ENCODE results near the gene DIO3. TPM values are rescaled to one million over a fixed set of nuclear protein-coding genes. Genes with fewer than 3 reads are reported as not detected.

The DIO3 gene
- total and polyA plus RNA-seq, 2 of the 13 experiments (the other 11 are each of a cell fraction or from before 2014, with no cell fraction given), result not detected

- Histone ChIP-seq H4K20me1 (ENCODE audit: insufficient read depth, low read length) (no peaks in the 10 kb centered on the region), H3K4me1 (ENCODE audit: insufficient read depth, low read length) (peaks cover 14% of the 10 kb centered on the region), H3K9me3 (ENCODE audit: low read length) (no peaks in the 10 kb centered on the region), H3K36me3 (replicated peaks in 1 of 2; ENCODE audit: control insufficient read depth in 1 of 2, insufficient read depth in 2 of 2, low read length in 2 of 2) (no peaks in the 10 kb centered on the region), H2AFZ (ENCODE audit: low read length) (no peak overlapping the region), H3K4me3 (replicated peaks in 1 of 3; ENCODE audit: insufficient read depth in 1 of 3, low read depth in 2 of 3, low read length in 3 of 3) (no peak overlapping the region), H3K79me2 (ENCODE audit: insufficient read depth, low read length) (no peaks in the 10 kb centered on the region), H3K27me3 (ENCODE audit: control insufficient read depth in 1 of 2, insufficient read depth in 2 of 2, low read length in 2 of 2) (peaks cover 6 to 37% of the 10 kb centered on the region in 2 experiments), H3K4me2 (ENCODE audit: low read depth, low read length) (no peak overlapping the region), H3K27ac (ENCODE audit: extremely low read length, insufficient read depth, low read length) (no peak overlapping the region), H3K9ac (ENCODE audit: insufficient read depth, low read depth, low read length) (no peak overlapping the region)
- ATAC-seq (no peak), FAIRE-seq (no peak), DNase-seq (ENCODE audit: low spot score) (no peak)
- 50% methylated on average over 12 of the region's 18 CpGs for WGBS (ENCODE audit: low lambda C conversion rate)
- intact Hi-C loops (cut with micrococcal nuclease; ENCODE audit: unreplicated experiment) (no loop called here), in situ Hi-C loops (cut with HindIII; ENCODE audit: extremely low pct_ligation_motif_present, low pct_unique_long_range_greater_than_20kb) (no loop called here)
- BruUV-seq (replicated peaks), result no TSS peak
- CTCF ChIA-PET (ENCODE audit: low intra/inter-chr PET ratio, low total read pairs), result no interaction called here
- POLR2A ChIA-PET, result no interaction called here
- TF ChIP-seq ZNF850 (CRISPR knock-in tag; conservative IDR thresholded peaks at IDR 0.05) (no peak), HNRNPK (IDR thresholded peaks at IDR 0.05; ENCODE audit: low read depth, low read length, poor library complexity, severe bottlenecking) (no peak), MIER3 (CRISPR knock-in tag; IDR thresholded peaks at IDR 0.05; ENCODE audit: borderline replicate concordance) (no peak), ZNF503 (CRISPR knock-in tag; IDR thresholded peaks at IDR 0.05) (no peak), ZNF337 (CRISPR knock-in tag; IDR thresholded peaks at IDR 0.05; ENCODE audit: borderline replicate concordance, low read depth) (no peak), ZFYVE20 (CRISPR knock-in tag; IDR thresholded peaks at IDR 0.05; ENCODE audit: borderline replicate concordance, low read depth) (no peak), PBX2 (CRISPR knock-in tag; IDR thresholded peaks at IDR 0.05) (no peak), ATF7 (IDR thresholded peaks at IDR 0.05) (no peak), ATF7 (CRISPR knock-in tag; IDR thresholded peaks at IDR 0.05) (no peak), ZFY (CRISPR knock-in tag; IDR thresholded peaks at IDR 0.05) (no peak), HMGA1 (CRISPR knock-in tag; conservative IDR thresholded peaks at IDR 0.05) (no peak), AHR (CRISPR knock-in tag; IDR thresholded peaks at IDR 0.05) (no peak), ZNF17 (CRISPR knock-in tag; IDR thresholded peaks at IDR 0.05) (no peak), PAF1 (CRISPR knock-in tag; IDR thresholded peaks at IDR 0.05) (no peak), KLF11 (CRISPR knock-in tag; IDR thresholded peaks at IDR 0.05) (no peak), HNF1A (IDR thresholded peaks at IDR 0.05; ENCODE audit: low read depth) (no peak), HNF1A (CRISPR knock-in tag; IDR thresholded peaks at IDR 0.05; ENCODE audit: borderline replicate concordance) (no peak), ZNF33A (CRISPR knock-in tag; IDR thresholded peaks at IDR 0.05; ENCODE audit: borderline replicate concordance) (no peak), FLYWCH1 (CRISPR knock-in tag; IDR thresholded peaks at IDR 0.05) (no peak), NRL (CRISPR knock-in tag; IDR thresholded peaks at IDR 0.05; ENCODE audit: borderline replicate concordance) (no peak)
Measured at GRCh38 chr14:101583006-101583714, 21.9 kb downstream of the DIO3 start.
